ENCODE data around the gene CLDN4. TPM values are rescaled to one million over a fixed set of nuclear protein-coding genes. Genes with fewer than 3 reads are reported as not detected.

The CLDN4 gene
- total RNA-seq, 1 experiment from 2014 or later = 15.6 TPM

- Histone ChIP-seq H3K79me1 (ENCODE audit: insufficient read depth, low read depth, low read length, poor library complexity, severe bottlenecking) (no peaks in the 10 kb centered on the region), H3K14ac (ENCODE audit: insufficient read depth, low read length) (no peak overlapping the region), H2AK5ac (ENCODE audit: insufficient read length, low read length) (no peak overlapping the region), H3K27ac (ENCODE audit: insufficient read length, low read depth, low read length) (no peak overlapping the region), H4K5ac (ENCODE audit: insufficient read length, low read depth, low read length) (no peak overlapping the region), H3K56ac (ENCODE audit: insufficient read length, low read depth, low read length) (no peak overlapping the region), H2BK15ac (ENCODE audit: low read depth, low read length) (no peak overlapping the region; the same call in 1 of the 2 replicates), H2AFZ (ENCODE audit: low read length) (no peak overlapping the region), H4K8ac (replicated peaks; ENCODE audit: insufficient read length, low read depth, low read length) (no peak overlapping the region), H4K91ac (ENCODE audit: insufficient read length, low read depth, low read length) (no peak overlapping the region), H2BK12ac (ENCODE audit: insufficient read length, low read depth, low read length) (no peak overlapping the region), H3K27me3 (ENCODE audit: insufficient read depth, low read length) (no peaks in the 10 kb centered on the region), H2BK20ac (ENCODE audit: low read depth, low read length, poor library complexity, severe bottlenecking) (no peak overlapping the region), H3K79me2 (ENCODE audit: insufficient read depth, low read length) (no peaks in the 10 kb centered on the region), H3K4ac (ENCODE audit: low read depth, low read length) (no peak overlapping the region), H3K18ac (ENCODE audit: insufficient read length, low read depth, low read length) (no peak overlapping the region), H2BK120ac (ENCODE audit: low read depth, low read length, poor library complexity, severe bottlenecking) (no peak overlapping the region), H2BK5ac (ENCODE audit: insufficient read length, low read length) (no peak overlapping the region), H3K9ac (ENCODE audit: extremely low read depth, insufficient read length, low read length) (no peak overlapping the region), H4K20me1 (ENCODE audit: control insufficient read depth, insufficient read depth, insufficient read length) (no peaks in the 10 kb centered on the region), H3K4me2 (ENCODE audit: insufficient read depth, insufficient read length, low read length) (no peak overlapping the region), H3K4me1 (ENCODE audit: insufficient read depth, low read length) (no peaks in the 10 kb centered on the region), H3K23me2 (ENCODE audit: insufficient read length, low read depth, low read length, poor library complexity, severe bottlenecking) (peaks cover 3% of the 10 kb centered on the region), H3T11ph (ENCODE audit: low read length) (no peak overlapping the region), H3K9me3 (ENCODE audit: control insufficient read depth, low read depth, low read length) (no peaks in the 10 kb centered on the region), H3K23ac (ENCODE audit: insufficient read length, low read depth, low read length) (no peak overlapping the region)
- H3K36me3 Mint-ChIP-seq (ENCODE audit: insufficient read depth in 1 of 3, low read depth in 3 of 3) = peaks cover 0 to 11% (median 0%) of the 10 kb centered on the region in 3 experiments; a peak in 3 of 7 replicates
- TF ChIP-seq CTCF (conservative IDR thresholded peaks at IDR 0.05) = no peak
- H3K9me3 Mint-ChIP-seq = no peaks in the 10 kb centered on the region; a peak in 2 of 5 replicates
- H3K27ac Mint-ChIP-seq = no peak overlapping the region
- peak overlapping the region in 1 of 2 experiments; percentile 36; a peak in 1 of 5 replicates for H3K4me3 Mint-ChIP-seq
- DNase-seq = no peak
- no CpG with 5 or more reads among the region's 16 CpGs for WGBS (ENCODE audit: extremely low coverage, insufficient read length, low lambda C conversion rate)
- H3K27me3 Mint-ChIP-seq (ENCODE audit: low read depth) = peaks cover 3% of the 10 kb centered on the region
- H3K4me1 Mint-ChIP-seq = peaks cover 19 to 21% of the 10 kb centered on the region in 2 experiments
Observed at GRCh38 chr7:73840715-73841379, 10.1 kb downstream of the CLDN4 start.
